ENCODE results near the gene KCNQ1OT1.

KCNQ1OT1 gene

GRCh38 chr11:2569731-2570210 lies 130.0 kb downstream of the KCNQ1OT1 start:
- H3K27ac ChIP-seq (ENCODE audit: low read depth, low read length, poor library complexity, severe bottlenecking), result no peak overlapping the region
- H4K20me1 ChIP-seq (ENCODE audit: insufficient read depth, low read length), result no peaks in the 10 kb centered on the region
- H3K36me3 ChIP-seq (ENCODE audit: insufficient read depth, low read length), result no peaks in the 10 kb centered on the region
- no peak overlapping the region for H2AFZ ChIP-seq (ENCODE audit: low read length)
- no peaks in the 10 kb centered on the region for H3K4me1 ChIP-seq (ENCODE audit: insufficient read depth, low read length, severe bottlenecking)
- no peaks in the 10 kb centered on the region for H3K9me2 ChIP-seq (ENCODE audit: low read depth, low read length)
- no peaks in the 10 kb centered on the region for H3K79me2 ChIP-seq (ENCODE audit: insufficient read depth, low read length)
- H3K9me3 ChIP-seq (ENCODE audit: low read length), result no peaks in the 10 kb centered on the region
- no peaks in the 10 kb centered on the region for H3F3A ChIP-seq (ENCODE audit: insufficient read depth, low read length)
- H3K4me2 ChIP-seq (ENCODE audit: low read length), result no peak overlapping the region
- TF ChIP-seq EZH2 (IDR thresholded peaks at IDR 0.05; ENCODE audit: borderline replicate concordance, low read length) (no peak), CTCF (IDR thresholded peaks at IDR 0.05; ENCODE audit: low read length) (no peak)
- no peak overlapping the region for H3K9ac ChIP-seq (ENCODE audit: low read length)
- H3K4me3 ChIP-seq (ENCODE audit: low read depth, low read length, poor library complexity, severe bottlenecking), result no peak overlapping the region
- no peaks in the 10 kb centered on the region; the same call in 1 of the 2 replicates for H3K27me3 ChIP-seq (ENCODE audit: insufficient read depth, low read length)

- H4K20me1 ChIP-seq (ENCODE audit: insufficient read depth, low read length), result no peaks in the 10 kb centered on the region
- H3K27me3 ChIP-seq (ENCODE audit: insufficient read depth, low read length), result no peaks in the 10 kb centered on the region; the same call in 1 of the 2 replicates
- no peaks in the 10 kb centered on the region for H3K9me3 ChIP-seq (ENCODE audit: low read length)
- no peaks in the 10 kb centered on the region for H3K79me2 ChIP-seq (ENCODE audit: insufficient read depth, low read length)
- H3K4me1 ChIP-seq (ENCODE audit: insufficient read depth, low read length, severe bottlenecking), result no peaks in the 10 kb centered on the region
- H3K4me3 ChIP-seq (ENCODE audit: low read depth, low read length, poor library complexity, severe bottlenecking), result no peak overlapping the region
- no peak overlapping the region for H3K27ac ChIP-seq (ENCODE audit: low read depth, low read length, poor library complexity, severe bottlenecking)
- H3F3A ChIP-seq (ENCODE audit: insufficient read depth, low read length), result no peaks in the 10 kb centered on the region
- H3K36me3 ChIP-seq (ENCODE audit: insufficient read depth, low read length), result no peaks in the 10 kb centered on the region
- TF ChIP-seq CTCF (IDR thresholded peaks at IDR 0.05; ENCODE audit: low read length) (no peak), EZH2 (IDR thresholded peaks at IDR 0.05; ENCODE audit: borderline replicate concordance, low read length) (no peak)
- H3K4me2 ChIP-seq (ENCODE audit: low read length), result no peak overlapping the region
- no peaks in the 10 kb centered on the region for H3K9me2 ChIP-seq (ENCODE audit: low read depth, low read length)
- H3K9ac ChIP-seq (ENCODE audit: low read length), result no peak overlapping the region
- H2AFZ ChIP-seq (ENCODE audit: low read length), result no peak overlapping the region
Observed at GRCh38 chr11:2569321-2569721, 130.5 kb downstream of the KCNQ1OT1 start.

- Histone ChIP-seq H2AFZ (ENCODE audit: low read length) (no peak overlapping the region), H3K4me2 (ENCODE audit: low read length) (no peak overlapping the region), H3K36me3 (ENCODE audit: insufficient read depth, low read length) (no peaks in the 10 kb centered on the region), H3K9me3 (ENCODE audit: low read length) (no peaks in the 10 kb centered on the region), H4K20me1 (ENCODE audit: insufficient read depth, low read length) (no peaks in the 10 kb centered on the region), H3K79me2 (ENCODE audit: insufficient read depth, low read length) (no peaks in the 10 kb centered on the region), H3F3A (ENCODE audit: insufficient read depth, low read length) (no peaks in the 10 kb centered on the region), H3K27ac (ENCODE audit: low read depth, low read length, poor library complexity, severe bottlenecking) (no peak overlapping the region), H3K4me3 (ENCODE audit: low read depth, low read length, poor library complexity, severe bottlenecking) (no peak overlapping the region), H3K4me1 (ENCODE audit: insufficient read depth, low read length, severe bottlenecking) (no peaks in the 10 kb centered on the region), H3K9me2 (ENCODE audit: low read depth, low read length) (no peaks in the 10 kb centered on the region), H3K9ac (ENCODE audit: low read length) (no peak overlapping the region), H3K27me3 (ENCODE audit: insufficient read depth, low read length) (no peaks in the 10 kb centered on the region; the same call in 1 of the 2 replicates)
- no peak for TF ChIP-seq CTCF (IDR thresholded peaks at IDR 0.05; ENCODE audit: low read length)
- TF ChIP-seq EZH2 (IDR thresholded peaks at IDR 0.05; ENCODE audit: borderline replicate concordance, low read length), result no peak
Observed at GRCh38 chr11:2567026-2567671, 132.6 kb downstream of the KCNQ1OT1 start.

All from OCI-LY1 (cell line).